ENCODE data around the gene DCC. TPM values are rescaled to one million over a fixed set of nuclear protein-coding genes. Genes with fewer than 3 reads are reported as not detected.

Gene DCC
- total and polyA plus RNA-seq, 11 donors, result 0.02 TPM; not detected in 10

- intact Hi-C loops (cut with DNase I), result no loop called here
- no peak for TF ChIP-seq CTCF (IDR thresholded peaks at IDR 0.05)
- TF ChIP-seq POLR2A (IDR thresholded peaks at IDR 0.05), result no peak
- H3K27ac ChIP-seq, result no peak overlapping the region
- H3K9me3 ChIP-seq, result no peaks in the 10 kb centered on the region
- H3K27me3 ChIP-seq, result no peaks in the 10 kb centered on the region
- ATAC-seq (no peak), DNase-seq (no peak)
- H3K4me1 ChIP-seq, result no peaks in the 10 kb centered on the region
- WGBS, 4 donors, result 83 to 85% (median 84%) methylated on average over 2 of the region's 2 CpGs
- no peaks in the 10 kb centered on the region for H3K36me3 ChIP-seq
- no peak overlapping the region for H3K4me3 ChIP-seq
These were observed 102.7 kb downstream of the DCC start for GRCh38 chr18:52442686-52443085.

GRCh38 chr18:52451256-52451655 lies 111.3 kb downstream of the DCC start:
- no peaks in the 10 kb centered on the region for H3K4me1 ChIP-seq
- TF ChIP-seq CTCF (IDR thresholded peaks at IDR 0.05) (no peak), POLR2A (IDR thresholded peaks at IDR 0.05) (no peak)
- intact Hi-C loops (cut with DNase I), result no loop called here
- ATAC-seq (no peak), DNase-seq (no peak)
- no peaks in the 10 kb centered on the region for H3K36me3 ChIP-seq
- no peak overlapping the region for H3K27ac ChIP-seq
- no peak overlapping the region for H3K4me3 ChIP-seq
- no peaks in the 10 kb centered on the region for H3K9me3 ChIP-seq
- H3K27me3 ChIP-seq, result peaks cover 0 to 3% (median 0%) of the 10 kb centered on the region in 9 donors
- WGBS, 4 donors, result 43 to 58% (median 47%) methylated on average over 4 of the region's 4 CpGs

GRCh38 chr18:52451851-52452250 lies 111.9 kb downstream of the DCC start:
- WGBS, 4 donors, result 11 to 32% (median 20%) methylated on average over 1 of the region's 1 CpG
- Histone ChIP-seq H3K9me3 (no peaks in the 10 kb centered on the region), H3K4me1 (no peaks in the 10 kb centered on the region), H3K27me3 (peaks cover 0 to 3% (median 0%) of the 10 kb centered on the region in 9 donors), H3K4me3 (no peak overlapping the region), H3K36me3 (no peaks in the 10 kb centered on the region), H3K27ac (no peak overlapping the region)
- intact Hi-C loops (cut with DNase I), result no loop called here
- TF ChIP-seq CTCF (IDR thresholded peaks at IDR 0.05) (no peak), POLR2A (IDR thresholded peaks at IDR 0.05) (no peak)
- no peak for DNase-seq
- no peak for ATAC-seq

GRCh38 chr18:52452427-52452826 lies 112.4 kb downstream of the DCC start:
- WGBS, 4 donors, result 75 to 78% (median 77%) methylated on average over 4 of the region's 4 CpGs
- TF ChIP-seq POLR2A (IDR thresholded peaks at IDR 0.05) (no peak), CTCF (IDR thresholded peaks at IDR 0.05) (no peak)
- intact Hi-C loops (cut with DNase I), result no loop called here

More at GRCh38 chr18:52452427-52452826, 112.4 kb downstream of the DCC start:
- Histone ChIP-seq H3K27me3 (peaks cover 0 to 3% (median 0%) of the 10 kb centered on the region in 9 donors), H3K4me1 (no peaks in the 10 kb centered on the region), H3K4me3 (no peak overlapping the region), H3K27ac (no peak overlapping the region), H3K9me3 (no peaks in the 10 kb centered on the region), H3K36me3 (no peaks in the 10 kb centered on the region)
- DNase-seq (no peak), ATAC-seq (no peak)
